NCI-H2029 treated with DMSO at 0.1 percent for 48 hours (cell line): ENCODE measurements around the gene ABHD17A.

Experiments used
- DNase-seq: peaks from one replicate; lab custom pipeline; 2025; lab: John Stamatoyannopoulos, UW

Gene ABHD17A

DNA sequence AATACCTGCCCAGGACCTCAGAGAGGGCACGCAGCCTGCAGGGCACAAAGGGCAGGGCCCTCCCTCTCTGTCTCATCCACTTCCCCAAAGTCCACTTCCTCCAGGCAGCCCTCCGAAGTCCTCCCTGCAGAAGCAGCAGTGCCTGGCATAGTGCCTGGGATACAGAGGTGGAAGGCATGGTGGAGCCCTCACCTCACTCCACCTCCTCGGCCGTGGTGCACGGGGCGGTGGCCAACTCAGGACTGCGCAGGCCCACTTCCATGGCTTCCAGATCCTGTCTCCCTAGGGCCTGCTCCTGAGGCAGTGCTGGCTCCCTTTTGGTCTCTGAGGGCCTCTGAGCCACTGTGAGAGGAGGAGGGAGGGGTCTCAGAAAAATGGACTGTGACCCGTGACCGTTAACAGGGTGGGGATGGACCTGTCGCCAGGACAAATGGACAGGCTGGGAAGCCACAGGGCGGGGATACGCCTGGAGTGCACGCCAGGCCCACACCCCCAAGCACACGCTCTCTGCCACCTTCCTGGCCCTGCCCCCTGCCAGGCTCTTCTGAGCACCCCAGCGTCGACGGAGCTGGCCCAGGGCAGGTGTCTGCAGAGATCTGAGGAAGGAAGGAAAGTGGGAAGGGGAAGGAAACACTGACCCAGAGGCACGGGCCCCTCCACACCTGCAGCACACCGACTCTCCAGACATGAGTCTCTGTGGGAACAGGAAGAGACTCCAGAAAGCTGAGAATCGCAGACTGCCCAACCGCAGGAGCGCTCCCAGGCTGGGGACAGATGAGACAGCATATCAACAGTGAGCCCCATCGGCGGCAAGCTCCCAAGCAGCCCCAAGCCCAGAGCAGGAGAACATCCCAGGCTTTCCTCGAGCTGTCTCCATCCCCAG lies 45.4 kb downstream of the ABHD17A start:
- DNase-seq = no peak

DNA sequence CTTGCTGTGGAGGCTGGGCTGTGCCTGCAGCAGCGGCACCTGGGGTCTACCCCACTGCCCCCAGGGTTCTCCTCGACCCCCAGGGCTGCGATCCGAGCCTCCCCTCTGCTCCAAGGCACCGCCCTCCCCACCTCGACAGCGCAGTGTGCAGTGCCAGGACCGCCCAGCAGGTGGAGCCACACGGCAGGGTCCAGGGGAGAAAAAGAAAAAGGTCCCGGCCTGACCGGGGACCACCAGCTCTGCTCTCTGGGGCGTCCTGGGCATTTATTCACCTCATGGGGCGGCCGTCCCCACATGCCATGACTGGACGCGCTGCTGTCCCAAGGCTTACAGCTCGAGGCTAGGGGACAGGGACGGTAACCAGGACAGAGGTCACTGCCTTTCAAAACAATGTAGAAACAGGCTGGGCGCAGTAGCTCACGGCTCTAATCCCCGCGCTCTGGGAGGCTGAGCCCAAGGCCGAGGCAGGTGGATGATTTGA lies 47.6 kb downstream of the ABHD17A start:
- DNase-seq = no peak

- no peak for DNase-seq
Observed at GRCh38 chr19:1837222-1837565, 48.1 kb downstream of the ABHD17A start.

GRCh38 chr19:1836458-1837221 lies 48.7 kb downstream of the ABHD17A start:
- DNase-seq = no peak

DNA sequence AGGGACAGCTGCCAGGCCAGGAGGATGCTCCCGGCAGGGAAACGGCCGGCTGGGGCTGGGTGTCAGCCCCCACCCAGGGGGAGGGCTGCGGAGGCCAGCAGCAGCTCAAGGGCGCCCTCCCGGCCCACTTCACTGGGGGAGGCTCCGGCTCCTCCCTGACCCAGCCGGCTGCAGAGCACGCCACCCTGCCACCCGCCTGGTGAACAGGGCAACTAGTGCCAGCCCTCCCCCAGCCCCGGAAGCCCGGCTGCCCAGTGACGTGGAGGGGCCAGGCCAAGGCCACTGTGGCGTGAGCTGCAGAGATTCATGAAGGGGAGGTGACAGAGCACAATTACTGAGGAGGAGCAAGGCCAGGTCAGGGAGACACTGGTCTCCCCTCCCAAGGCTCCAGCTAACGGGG lies 51.8 kb downstream of the ABHD17A start:
- no peak for DNase-seq

DNA sequence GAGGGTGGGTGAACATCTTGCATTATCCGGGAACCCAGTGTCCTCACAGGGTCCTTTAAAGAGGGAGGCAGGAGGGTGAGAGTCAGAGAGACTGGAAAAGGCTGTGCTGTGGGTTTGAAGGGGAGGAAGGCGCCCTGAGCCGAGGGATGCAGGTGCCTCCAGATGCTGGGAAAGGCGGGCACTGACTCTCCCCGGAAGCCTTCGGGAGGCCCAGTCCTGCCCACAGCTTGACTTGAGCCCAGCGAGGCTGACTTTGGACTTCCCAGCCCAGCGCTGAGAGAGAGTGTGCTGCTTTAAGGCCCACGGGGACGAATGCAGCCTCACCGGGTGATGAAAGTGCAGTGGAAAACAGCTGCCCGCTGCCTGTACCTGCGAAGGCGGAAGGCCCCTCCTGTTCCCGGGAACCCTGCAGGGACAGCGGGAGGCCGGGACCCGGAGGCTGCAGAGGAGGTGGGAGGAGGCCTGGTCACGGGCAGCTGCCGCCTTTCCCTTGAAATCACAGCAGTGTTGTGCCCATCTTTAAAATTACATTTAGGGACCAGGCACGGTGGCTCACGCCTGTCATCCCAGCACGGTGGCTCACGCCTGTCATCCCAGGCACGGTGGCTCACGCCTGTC lies 53.1 kb downstream of the ABHD17A start:
- DNase-seq = no peak

GRCh38 chr19:1830978-1831377 lies 54.3 kb downstream of the ABHD17A start:
- no peak for DNase-seq

- DNase-seq = no peak
Observed at GRCh38 chr19:1830568-1830967, 54.7 kb downstream of the ABHD17A start.

- no peak for DNase-seq
Observed at GRCh38 chr19:1829958-1830357, 55.3 kb downstream of the ABHD17A start.

GRCh38 chr19:1828279-1829238 lies 56.7 kb downstream of the ABHD17A start:
- no peak for DNase-seq

DNA sequence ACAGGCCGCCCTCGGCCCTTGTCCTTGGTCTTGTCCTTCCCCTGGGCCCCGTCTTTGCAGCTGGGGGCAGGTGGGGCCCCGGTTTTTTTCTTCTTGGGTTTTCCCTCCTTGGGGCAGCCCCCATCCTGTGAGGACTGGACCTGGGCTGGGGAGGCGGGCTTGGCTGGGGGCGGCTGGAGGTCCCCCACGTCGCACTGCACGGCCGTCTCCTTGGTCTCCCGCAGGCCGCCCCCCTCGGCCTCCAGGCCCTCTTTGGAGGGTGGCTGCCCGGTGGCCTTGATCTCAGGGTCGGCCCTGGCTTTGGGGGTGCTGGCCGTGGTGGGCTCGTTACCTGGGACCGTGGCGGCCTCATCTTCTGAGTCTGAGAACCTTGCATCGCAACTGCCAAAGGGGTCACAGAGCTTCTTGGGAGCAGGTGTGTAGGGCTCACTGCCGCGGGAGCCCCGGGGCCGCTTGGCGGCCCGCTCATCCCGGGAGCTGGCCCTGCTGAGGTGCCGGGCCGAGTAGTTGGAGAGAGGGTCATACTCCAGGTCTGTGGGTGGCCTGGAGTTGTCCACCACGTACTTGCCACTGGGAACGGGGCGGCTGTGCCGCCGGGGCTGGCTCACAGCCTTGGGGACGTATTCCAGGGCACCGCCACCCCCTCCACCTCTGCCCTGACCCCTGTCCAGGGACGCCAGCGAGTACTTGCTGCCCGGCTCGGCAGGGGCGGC lies 57.6 kb downstream of the ABHD17A start:
- DNase-seq = no peak
